GM23338 (cell line): ENCODE results near the gene TSPEAR.

ENCODE experiments used
- CREB1 ChIP-seq: fragments of 250-450 bp; sonication (Bioruptor Pico); IDR thresholded peaks from 2 replicates; pipeline ENCODE4 v1.5.0; 2020; ENCODE audit warnings: low read depth, mild to moderate bottlenecking, moderate library complexity
- CTCF ChIP-seq, 2 experiments: fragments of 200-600 bp in 1 of 2; sonication (generic) in 1 of 2; conservative IDR thresholded peaks; 2 replicates each; pipeline versions ENCODE4 v1.5.1 to v1.6.1; 2016 to 2017; ENCODE audit warnings: antibody characterized with exemption in 2 of 2, low read depth in 2 of 2, mild to moderate bottlenecking in 2 of 2, moderate library complexity in 1 of 2
- EZH2 ChIP-seq: fragments of 200-600 bp; sonication (generic); IDR thresholded peaks from one replicate; pipeline ENCODE4 v1.8.0; 2017; ENCODE audit warnings: antibody characterized with exemption, mild to moderate bottlenecking, low read depth; ENCODE audit not compliant: unreplicated experiment
- EZH2phosphoT487 ChIP-seq: fragments of 200-600 bp; sonication (generic); IDR thresholded peaks from one replicate; pipeline ENCODE4 v1.8.1; 2018; ENCODE audit warnings: antibody characterized with exemption; ENCODE audit not compliant: unreplicated experiment
- JUNB ChIP-seq: IDR thresholded peaks from one replicate; pipeline ENCODE4 v1.6.1; 2016; ENCODE audit warnings: antibody characterized with exemption; ENCODE audit not compliant: unreplicated experiment
- NANOG ChIP-seq: IDR thresholded peaks from 2 replicates; pipeline ENCODE4 v1.6.1; 2016; ENCODE audit warnings: antibody characterized with exemption, borderline replicate concordance
- POLR2AphosphoS5 ChIP-seq: IDR thresholded peaks from 2 replicates; pipeline ENCODE4 v1.6.1; 2016; ENCODE audit warnings: antibody characterized with exemption, low read depth
- TF ChIP-seq, protein P1 (sequence below): IDR thresholded peaks from one replicate; pipeline ENCODE4 v1.6.1; 2018; ENCODE audit warnings: antibody characterized with exemption; ENCODE audit not compliant: unreplicated experiment

- TF ChIP-seq CTCF (conservative IDR thresholded peaks at IDR 0.05; ENCODE audit: low read depth in 2 of 2) (no peak), EZH2 (no peak), EZH2phosphoT487 (no peak), POLR2AphosphoS5 (no peak), CREB1 (CRISPR knock-in tag) (no peak), JUNB (no peak), NANOG (no peak)
- TF ChIP-seq, protein P1, sequence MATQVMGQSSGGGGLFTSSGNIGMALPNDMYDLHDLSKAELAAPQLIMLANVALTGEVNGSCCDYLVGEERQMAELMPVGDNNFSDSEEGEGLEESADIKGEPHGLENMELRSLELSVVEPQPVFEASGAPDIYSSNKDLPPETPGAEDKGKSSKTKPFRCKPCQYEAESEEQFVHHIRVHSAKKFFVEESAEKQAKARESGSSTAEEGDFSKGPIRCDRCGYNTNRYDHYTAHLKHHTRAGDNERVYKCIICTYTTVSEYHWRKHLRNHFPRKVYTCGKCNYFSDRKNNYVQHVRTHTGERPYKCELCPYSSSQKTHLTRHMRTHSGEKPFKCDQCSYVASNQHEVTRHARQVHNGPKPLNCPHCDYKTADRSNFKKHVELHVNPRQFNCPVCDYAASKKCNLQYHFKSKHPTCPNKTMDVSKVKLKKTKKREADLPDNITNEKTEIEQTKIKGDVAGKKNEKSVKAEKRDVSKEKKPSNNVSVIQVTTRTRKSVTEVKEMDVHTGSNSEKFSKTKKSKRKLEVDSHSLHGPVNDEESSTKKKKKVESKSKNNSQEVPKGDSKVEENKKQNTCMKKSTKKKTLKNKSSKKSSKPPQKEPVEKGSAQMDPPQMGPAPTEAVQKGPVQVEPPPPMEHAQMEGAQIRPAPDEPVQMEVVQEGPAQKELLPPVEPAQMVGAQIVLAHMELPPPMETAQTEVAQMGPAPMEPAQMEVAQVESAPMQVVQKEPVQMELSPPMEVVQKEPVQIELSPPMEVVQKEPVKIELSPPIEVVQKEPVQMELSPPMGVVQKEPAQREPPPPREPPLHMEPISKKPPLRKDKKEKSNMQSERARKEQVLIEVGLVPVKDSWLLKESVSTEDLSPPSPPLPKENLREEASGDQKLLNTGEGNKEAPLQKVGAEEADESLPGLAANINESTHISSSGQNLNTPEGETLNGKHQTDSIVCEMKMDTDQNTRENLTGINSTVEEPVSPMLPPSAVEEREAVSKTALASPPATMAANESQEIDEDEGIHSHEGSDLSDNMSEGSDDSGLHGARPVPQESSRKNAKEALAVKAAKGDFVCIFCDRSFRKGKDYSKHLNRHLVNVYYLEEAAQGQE = no peak
These were observed 10.4 kb downstream of the TSPEAR start for GRCh38 chr21:44701023-44701400.
